ENCODE data around the gene LGSN. TPM values are rescaled to one million over a fixed set of nuclear protein-coding genes. Genes with fewer than 3 reads are reported as not detected.

The LGSN gene
- total RNA-seq, 1 donor from 2014 or later = not detected

Small RNA genes within 50 kb of the gene (small RNA-seq; reads per million reads assigned to genes)
- gene SPTLC1P3 = not detected

Other genes with a start within 250 kb of the LGSN start
- gene FKBP1C, start 108.5 kb downstream of the LGSN start, total RNA-seq = not detected